HG03342 (cell line): Measurements from ENCODE around the gene RGS12.

ENCODE experiments used
- ATAC-seq: cut with Tn5 transposase; IDR thresholded peaks from one replicate; pipeline ENCODE4 v1.9.1; 2021; ENCODE audit warnings: mild to moderate bottlenecking, moderate library complexity; ENCODE audit not compliant: unreplicated experiment

Gene RGS12

DNA sequence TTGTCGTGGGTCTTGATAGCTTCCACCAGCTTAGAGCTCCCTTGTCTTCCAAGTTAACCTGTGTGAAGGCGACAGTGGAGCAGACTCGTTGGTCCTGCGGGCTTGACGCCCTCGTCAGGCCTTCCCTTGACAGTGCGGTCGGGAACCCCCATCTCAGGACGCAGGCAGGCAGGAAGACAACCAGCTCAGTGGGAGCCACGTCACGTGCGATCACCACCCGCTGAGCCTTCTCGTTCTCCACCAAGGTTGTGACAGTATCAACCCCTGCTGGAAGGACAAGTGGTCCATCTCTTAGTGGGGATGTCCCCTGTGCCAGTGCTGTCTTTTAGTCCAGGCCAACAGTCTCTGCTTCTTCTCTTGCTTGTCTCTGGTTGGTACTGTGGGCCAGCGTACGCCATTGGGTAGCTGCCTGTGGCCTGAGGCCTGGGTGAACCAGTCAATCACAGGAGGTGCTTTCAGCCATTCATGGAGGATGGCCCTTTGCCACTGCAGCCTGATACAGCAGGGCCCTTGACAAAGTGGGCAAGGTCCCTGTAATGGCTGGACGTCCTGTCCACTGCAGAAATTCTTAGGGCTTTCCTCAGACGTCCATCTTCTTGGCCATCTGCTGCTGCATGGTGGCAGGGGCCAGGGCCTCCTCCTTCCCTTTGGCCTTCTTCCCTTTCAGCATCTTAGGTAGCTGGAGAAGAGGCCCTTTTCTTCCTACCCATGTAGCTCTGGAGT lies 31.4 kb downstream of the RGS12 start:
- ATAC-seq = no peak

DNA sequence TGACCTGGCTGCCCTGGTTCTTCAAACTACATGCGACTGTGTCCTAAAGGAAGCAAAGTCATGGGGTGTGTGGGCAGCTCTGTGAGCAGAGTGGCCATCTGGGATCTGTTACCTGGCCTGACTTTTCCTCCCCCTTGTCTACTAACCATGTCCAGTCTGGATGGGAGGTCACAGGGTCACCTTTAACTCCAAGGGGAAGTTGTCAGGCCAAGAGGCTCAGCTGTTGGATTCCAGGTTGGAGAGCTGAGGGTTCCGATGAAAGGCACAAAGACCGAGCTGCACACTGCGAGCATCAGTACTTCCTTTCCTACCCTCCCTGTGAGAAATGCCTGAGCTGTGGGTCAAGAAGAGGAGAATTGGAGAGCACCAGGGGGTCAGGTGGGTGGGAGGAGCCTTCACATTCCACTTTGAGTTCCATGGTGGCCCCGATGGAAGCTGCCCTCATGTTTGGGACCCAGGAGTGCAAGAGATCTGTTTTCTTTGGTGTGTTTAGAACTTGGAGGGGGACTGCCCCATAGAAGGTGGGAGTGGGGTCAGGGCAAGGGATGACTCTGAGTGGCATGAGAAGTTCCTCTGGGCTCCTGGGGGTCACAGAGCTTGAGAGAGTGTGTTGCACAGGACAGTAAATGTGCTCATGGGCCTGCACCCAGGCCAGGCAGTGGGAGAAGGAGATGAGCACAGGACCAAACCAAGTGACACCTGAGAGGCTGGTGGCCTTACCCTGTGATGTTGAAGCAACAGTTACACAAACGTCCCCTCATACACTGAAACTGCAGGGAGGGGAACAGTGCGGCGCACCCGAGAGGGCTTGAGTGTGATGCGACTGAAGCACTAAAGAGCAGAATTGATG lies 36.2 kb downstream of the RGS12 start:
- ATAC-seq = no peak

DNA sequence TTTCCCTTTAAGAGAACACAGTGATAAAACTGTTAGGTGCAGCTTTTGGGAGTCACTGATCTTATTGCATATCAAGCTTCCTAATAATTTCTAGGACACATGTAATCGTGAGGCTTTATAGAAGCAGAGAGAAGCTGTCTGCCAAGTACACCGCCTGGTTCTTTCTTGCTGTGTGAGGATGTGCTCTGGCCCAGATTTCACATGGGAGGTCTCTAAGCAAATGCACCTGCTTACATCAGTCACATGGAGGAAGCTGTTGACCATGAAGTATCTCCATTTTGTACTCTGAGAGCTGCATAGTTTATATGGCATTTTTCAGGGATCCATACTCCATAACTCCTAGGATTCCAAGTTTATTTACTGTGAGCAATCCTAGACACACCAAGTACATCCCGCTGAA lies 37.1 kb downstream of the RGS12 start:
- ATAC-seq = no peak

DNA sequence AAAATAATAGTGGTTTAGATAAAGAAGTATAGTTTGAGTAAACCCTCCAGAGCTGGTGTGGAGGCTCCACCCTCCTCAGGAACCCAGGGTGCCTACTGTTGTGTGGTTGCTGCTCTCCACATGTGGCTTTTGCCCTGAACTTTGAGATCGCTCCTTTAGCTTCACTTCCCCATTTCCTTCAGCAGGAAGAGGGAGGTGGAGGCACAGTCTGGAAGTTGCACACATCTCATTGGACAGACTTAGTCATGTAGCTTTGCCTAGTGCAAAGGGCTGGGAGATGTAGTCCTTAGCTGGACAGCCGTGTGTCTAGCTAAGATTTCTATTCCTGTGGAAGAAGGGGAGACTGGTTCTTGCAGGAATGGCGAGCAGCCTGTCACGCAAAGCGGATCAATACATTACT lies 37.9 kb downstream of the RGS12 start:
- no peak for ATAC-seq

DNA sequence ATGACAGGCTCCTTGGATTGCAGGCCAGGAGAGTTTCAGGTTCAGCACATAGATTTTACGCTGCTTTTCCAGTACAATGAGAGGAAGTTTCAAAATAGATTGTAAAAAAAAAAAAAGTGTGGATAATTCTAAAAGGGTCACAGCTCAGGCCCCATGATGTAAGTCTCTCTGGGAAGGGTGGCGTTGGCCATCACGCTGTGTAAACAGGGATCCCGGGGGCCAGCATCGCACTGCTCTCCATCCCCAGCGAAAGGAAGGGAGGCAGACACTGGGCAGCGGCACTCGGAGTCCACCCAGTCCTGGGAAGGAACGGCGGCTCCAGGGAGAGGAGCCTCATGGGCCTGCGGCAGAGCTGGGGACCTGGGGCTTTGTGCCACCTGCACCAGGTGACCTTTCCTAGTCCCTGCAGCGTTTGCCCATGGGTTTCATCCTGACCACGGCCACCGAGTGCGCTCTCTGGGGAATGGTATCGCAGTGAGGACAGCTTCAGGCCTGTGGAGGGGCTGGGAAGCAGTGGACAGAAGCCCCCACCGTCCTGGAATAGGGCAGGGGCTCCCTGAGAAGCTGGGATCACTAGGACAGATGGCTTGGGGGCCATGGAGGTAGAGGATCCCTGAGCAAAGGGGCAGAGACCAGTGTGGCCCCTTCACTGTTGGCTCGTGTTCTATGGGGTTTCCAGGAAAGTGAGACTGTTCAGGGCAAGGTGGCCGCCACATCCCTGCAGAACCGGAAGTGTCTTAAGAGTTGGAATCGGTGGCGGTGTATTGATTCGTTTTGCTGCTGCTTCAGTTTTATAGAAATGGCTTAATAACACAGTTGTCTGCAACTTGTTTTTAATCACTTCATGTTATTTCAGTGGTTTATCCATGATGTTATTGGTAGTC lies 38.9 kb downstream of the RGS12 start:
- no peak for ATAC-seq

DNA sequence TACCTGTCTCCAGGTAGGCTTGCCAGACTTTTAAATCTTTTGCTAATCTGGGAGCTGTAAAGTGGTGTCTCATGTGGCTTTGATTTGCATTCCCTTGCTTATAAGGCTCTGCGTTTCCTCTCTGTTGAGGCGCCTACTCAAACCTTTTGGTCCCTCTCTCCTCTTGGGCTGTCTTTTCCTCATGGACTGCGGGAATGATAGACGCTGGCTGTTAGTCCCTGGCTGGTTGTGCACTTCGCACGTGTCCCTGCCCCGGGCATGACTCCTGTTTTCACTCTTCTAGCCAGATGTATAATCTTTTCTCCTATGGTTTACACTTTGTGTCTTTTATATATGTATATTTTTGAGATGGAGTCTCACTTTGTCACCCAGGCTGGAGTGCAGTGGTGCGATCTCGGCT lies 39.7 kb downstream of the RGS12 start:
- no peak for ATAC-seq

DNA sequence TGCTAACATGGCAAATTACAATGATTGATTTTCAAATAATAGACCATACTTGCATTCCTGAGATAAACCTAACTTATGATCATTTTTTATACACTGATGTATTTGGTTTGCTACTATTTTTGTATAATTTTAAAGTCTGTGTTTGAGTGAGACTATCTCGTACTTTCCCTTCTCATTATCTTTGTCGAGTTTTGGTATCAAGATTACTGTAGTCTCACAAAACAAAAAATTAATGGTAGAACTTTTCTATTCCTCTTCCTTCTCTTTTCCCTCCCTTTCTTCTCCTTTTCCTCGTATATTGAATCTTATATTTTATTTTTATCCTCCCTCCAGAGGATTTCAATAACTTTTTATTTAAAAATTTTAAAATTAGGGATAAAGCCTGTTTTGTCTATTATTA lies 41.5 kb downstream of the RGS12 start:
- ATAC-seq = no peak

DNA sequence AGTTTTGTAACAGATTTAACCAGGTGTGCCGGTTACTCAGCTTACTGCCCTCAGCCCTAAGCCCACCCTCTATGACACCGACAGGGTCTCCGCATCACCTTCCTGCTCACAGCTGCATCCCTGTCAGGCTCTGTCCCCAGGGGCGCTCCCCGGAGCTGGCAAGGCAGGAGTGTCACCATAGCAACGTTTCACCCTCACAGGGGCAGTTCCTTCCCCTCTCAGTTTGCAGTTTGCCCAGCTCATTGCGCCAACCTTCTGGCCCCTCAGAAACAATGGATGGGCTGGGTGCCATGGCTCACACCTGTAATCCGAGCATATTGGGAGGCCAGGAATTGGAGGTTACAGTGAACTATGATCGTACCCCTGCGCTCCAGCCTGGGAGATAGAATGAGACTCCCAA lies 42.6 kb downstream of the RGS12 start:
- ATAC-seq = no peak

DNA sequence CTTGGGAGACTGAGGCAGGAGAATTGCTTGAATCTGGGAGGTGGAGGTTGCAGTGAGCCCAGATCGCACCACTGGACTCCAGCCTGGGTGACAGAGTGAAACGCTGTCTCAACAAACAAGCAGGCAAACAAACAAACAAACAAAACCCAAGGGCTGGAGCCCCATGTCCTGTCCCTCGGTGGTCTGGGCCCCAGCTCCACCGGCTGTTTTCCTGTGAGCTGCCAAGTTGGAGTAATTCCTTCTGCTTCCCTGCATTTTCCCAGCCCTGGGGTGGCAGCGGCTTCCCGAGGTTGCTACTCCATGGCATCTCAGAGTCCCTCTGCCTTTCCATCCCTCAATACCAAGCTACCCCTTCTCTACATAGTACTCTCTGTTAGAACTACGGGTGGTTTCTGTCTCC lies 43.2 kb downstream of the RGS12 start:
- ATAC-seq = no peak

DNA sequence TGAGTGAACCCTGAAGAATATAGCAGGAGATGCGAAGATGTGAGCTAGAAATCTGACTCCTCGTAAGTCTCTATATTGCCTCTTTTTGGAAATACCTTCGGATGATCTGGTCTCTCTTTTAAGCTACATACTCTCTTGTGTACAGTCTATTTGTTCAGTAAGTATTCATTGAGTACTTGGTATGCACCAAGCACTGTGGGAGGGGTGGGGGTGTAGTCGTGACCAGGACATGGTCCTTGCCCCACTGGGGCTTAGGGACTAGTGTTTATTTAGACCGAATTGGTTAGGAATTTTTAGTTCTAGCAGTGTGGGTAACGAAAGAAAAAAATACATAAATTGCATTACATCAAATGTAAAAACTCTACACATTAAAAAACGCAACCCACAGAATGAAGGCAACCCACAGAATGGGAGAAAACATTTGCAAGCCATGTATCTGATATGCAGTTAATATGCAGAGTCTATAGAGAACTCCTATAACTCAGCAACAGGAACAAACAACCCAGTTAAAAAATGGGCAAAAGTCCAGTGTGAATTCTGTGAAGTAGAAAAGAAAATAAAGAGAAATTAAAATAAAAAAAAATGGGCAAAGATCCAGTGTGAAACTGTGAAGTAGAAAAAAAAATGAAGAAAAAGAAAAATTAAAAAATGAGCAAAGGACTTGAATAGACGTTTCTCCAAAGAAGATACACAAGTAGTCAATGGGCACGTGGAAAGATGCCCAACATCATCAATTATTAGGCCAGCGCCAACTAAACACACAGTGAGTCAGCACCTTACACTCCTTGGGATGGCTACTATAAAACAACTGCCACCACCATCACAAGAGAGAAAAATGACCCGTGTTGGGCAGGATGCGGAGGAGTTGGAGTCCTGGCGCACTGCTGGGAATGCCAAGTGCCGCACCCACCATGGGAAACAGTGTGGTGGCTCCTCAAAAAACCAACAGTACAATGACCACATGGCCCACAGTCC lies 43.8 kb downstream of the RGS12 start:
- no peak for ATAC-seq

DNA sequence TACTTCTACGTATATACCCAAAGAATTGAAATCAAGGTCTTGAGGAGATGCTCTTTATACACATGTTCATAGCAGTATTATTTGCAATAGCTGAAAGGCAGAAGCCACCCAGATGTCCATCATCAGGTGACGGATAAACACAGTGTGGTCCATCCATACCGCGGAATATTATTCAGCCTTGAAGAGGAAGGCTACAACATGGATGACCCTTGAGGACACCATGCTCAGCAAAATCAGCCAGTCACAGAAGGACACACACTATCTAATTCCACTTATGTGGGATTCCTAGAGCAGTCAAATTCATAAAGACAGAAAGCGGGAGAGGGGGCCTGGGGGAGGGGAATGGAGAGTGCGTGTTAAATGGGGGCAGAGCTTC lies 44.5 kb downstream of the RGS12 start:
- ATAC-seq = no peak

DNA sequence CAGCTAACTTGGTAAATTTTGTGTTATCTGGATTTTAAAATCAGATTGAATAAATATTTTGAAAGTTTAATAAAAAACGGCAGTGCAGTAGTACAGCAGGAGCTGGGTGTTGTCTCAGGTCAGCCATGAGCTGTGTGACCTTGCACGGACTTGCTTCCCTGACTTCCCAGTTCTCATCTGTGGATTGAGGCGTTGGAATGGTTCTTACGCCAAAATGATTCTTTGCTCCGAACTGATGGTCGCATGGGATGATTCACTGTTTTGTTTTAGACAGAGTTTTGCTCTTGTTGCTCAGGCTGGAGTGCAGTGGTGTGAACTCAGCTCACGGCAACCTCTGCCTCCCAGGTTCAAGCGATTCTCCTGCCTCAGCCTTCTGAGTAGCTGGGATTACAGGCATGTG lies 45.0 kb downstream of the RGS12 start:
- no peak for ATAC-seq

DNA sequence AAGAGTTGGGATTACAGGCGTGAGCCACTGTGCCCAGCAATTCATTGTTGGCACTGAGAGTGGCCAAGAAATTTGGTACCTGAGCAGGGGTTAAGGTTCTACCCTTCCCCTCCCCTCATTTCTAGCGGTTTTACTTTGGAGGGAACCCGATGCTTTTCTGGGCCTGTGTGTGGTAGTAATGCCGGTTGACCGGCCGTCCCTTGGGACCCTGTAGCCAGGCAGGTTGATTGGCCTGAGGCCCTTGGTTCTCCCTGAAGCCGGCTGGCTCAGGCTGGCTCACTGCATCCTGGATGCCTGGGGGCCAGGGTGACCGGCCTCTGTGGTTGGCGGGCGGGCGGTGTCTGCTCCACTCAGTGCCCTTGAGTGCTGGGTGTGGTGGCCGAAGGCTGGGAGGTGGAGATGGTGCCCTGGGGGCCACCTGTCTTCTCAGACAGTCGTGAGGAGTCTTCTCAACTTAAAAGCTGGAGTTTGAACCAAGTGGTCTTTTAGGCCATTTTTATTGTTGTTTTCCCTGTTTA lies 45.6 kb downstream of the RGS12 start:
- ATAC-seq = no peak

DNA sequence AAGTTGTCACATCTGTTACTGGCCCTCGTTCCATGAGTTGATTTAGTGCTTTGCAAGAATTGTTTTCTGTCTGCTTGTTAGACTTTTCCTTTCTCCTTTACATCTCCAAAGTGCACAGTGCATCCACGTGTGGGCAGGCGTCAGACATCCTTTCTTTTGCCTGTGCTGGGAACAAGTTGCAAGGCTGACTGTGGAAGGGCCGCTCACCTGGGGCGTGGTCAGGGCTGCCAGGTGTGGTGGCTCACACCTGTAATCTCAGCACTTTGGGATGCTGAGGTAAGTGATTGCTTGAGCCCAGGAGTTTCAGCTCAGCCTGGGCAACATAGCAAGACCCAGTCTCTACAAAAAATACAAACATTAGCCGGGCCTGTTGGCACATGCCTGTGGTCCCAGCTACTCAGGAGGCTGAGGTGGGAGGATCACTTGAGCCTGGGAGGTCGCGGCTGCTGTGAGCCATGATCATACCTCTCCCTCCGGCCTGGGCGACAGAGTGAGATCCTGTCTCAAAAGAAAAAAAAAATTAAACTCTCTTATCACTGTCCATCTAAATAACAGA lies 46.2 kb downstream of the RGS12 start:
- ATAC-seq = no peak

DNA sequence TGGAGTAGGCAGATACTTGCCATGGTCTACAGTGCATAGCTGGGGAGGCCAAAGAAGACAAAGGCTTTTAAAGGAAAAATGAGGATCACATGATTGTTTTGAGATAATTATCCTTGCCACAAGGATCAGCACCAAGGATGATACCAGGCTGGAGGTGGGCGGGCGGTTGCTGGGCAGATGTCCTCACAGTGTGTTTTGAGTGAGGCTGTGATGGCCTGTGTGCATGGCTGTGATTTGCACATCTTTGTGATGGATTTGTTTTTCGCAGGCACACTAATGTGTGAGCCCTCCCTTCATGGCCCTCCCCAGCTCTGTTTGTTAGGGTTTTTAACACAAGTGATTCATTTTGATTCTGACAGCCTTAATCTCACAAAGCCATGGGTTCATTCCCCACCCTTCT lies 46.8 kb downstream of the RGS12 start:
- ATAC-seq = no peak

DNA sequence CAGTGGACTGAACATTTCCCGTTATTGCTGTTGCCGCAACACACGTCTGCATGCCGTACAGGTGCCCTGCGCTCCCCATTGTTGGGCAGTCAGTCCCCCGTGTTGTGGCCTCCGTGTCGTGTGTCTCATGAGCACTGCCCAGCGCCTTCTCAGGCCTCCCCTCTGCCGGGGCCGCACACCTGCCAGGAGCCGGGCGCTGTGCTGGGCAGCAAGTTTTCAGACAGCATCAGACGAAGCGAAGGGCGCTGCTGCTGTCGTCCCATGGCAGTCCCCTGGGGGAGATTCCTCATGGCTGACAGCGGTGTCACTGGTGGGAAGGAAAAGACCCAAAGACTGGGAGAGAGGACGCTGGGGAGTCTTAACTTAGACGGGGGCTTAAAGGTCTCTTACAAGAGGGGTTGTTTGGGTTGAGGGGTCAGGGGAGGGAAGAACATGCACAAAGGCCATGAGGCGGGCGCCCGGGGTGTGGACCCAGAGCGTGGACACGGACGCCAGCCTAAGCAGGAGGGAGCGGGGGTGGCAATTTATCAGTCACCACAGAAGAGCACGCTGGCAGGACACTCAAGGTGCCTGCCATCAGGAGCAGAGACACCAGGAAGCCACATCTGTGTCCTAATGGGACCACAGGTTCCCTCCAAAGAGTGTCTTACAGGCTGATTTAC lies 47.3 kb downstream of the RGS12 start:
- ATAC-seq = no peak

DNA sequence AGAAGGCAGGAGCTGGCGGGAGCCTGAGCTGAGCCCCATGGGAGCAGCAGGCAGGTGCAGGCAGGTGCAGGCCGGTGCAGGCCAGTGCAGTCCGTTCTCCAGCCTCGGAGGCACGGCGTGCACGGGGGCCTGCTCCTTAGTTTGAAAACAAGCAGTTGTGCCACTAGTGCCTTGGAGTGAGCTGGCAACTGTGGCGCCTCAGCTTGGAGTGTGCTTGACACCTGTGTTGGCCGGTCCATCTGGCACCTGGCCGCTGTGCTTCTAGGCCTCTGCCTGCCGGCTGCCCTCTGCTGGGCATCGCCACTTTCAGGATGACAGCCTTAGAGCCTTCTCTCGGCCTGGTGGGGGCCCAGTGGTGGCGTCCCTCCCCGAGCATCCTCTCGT lies 47.9 kb downstream of the RGS12 start:
- ATAC-seq = no peak

DNA sequence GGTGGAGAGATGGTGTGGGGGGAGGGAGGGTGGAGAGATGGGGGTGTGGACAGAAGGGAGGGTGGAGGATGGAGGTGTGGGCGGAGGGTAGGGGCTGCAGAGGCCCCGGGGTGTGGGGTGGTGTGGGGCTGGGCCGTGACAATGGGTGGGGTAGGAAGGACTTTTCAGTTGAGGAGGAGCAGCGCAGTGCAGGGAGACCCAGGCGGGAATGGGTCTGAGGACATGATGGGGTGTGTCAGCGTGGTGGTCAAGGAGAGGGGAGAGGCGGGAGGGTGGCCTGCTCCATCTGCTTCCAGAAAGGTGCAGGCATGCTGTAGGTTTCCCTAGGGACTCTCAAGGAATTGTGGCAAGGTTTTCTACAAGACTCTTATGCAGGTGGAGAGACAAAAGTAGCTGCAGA lies 48.9 kb downstream of the RGS12 start:
- ATAC-seq = no peak

DNA sequence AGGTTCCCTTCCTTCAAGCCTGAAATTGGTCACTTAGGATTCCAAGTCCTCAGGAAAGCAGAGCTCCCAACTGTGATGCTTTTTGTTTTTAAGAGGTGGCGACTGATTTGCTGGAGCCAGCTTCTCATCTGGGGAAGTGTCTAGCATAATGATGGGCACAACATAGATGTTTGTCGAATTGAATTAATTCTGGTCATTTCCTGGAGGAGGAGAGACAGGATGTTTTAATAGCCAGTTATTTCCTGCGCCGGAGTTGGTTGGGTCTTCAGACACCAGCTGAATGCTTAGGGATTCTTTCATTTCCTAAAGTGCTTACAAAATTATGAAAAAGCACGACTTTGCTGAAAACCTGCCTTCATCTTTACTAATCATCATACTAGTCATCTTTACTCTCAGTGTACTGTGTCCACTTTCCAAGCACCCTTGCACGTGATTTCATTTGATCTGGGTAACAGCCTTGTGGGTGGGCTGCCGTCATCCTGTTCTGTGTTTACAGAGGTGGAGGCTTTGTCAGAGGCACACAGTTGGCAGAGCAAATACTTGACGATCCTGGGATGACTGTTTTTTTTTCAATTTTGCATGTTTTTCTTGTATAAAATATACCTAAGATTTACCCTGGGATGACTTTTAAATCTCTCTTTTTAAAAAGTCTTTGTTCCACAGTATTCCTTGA lies 49.5 kb downstream of the RGS12 start:
- no peak for ATAC-seq
